Measurements from ENCODE around the gene SESN1.

SESN1 gene

DNA sequence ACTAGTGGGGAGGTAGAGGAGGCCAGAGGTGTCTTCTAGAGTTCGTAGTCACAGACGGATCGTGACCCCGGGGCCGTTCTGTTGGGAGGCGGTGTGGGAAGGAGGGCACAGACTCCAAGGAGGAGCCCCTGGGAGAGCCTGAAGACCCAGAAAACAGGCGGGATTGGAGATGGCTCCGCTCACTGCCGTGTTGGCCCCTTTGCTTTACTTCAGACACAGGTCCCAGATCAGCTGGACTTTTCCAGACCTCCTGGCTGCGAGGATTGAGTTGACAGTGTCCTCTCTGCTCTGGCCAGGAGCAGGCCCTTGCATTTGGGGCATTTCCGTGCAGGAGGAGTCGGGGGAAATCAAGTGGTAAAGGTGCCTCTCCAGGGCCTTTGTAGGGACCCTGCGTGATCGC is 133.6 kb downstream of the SESN1 start:
- DNase-seq (ENCODE audit: low read depth): no peak

DNA sequence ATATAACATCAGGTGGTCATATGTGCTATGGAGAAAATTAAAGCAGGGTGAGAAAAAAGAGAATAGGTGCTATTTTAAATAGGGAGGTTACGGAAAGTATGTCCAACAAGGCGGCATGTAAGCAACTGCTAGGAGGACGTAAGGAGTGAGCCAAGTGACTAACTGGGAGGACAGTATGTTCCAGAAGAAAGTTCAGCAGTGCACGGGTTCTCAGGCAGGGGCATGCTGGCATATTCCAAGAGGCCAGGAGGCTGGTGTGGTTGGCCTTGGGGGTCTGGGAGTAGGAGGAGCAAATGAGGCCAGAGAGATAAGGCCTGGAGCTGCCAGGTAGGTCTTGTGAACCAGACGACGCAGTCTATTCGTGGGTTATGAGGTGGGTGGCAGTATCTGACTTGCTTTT is 134.0 kb downstream of the SESN1 start:
- DNase-seq (ENCODE audit: low read depth): no peak

DNA sequence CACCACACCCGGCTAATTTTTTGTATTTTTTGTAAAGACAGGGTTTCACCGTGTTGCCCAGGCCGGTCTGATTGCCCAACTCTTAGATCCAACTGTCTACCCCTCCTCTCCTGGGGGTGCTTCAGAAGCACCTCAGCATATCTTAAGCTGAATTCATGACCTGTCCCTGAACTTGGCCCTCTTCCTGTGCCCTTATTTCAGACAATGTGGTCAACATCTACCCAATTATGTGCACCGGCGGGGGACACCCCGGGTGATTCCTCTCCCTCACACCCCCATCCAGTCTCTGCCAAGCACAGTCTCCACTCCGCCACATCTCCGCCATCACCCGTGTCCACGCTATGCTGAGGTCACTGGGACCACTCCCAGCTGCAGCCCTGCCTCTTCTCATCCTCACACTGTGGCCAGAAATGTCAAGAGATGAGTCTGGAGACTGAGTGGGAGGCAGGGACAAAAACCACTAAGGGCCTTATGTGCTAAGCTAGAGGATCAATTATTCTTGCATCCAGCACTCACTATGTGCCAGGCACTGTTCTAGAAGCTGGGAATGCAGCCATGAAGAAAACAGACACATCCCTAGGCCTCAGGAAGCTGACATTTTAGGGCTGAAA is 134.6 kb downstream of the SESN1 start:
- no peak for DNase-seq (ENCODE audit: low read depth)

DNA sequence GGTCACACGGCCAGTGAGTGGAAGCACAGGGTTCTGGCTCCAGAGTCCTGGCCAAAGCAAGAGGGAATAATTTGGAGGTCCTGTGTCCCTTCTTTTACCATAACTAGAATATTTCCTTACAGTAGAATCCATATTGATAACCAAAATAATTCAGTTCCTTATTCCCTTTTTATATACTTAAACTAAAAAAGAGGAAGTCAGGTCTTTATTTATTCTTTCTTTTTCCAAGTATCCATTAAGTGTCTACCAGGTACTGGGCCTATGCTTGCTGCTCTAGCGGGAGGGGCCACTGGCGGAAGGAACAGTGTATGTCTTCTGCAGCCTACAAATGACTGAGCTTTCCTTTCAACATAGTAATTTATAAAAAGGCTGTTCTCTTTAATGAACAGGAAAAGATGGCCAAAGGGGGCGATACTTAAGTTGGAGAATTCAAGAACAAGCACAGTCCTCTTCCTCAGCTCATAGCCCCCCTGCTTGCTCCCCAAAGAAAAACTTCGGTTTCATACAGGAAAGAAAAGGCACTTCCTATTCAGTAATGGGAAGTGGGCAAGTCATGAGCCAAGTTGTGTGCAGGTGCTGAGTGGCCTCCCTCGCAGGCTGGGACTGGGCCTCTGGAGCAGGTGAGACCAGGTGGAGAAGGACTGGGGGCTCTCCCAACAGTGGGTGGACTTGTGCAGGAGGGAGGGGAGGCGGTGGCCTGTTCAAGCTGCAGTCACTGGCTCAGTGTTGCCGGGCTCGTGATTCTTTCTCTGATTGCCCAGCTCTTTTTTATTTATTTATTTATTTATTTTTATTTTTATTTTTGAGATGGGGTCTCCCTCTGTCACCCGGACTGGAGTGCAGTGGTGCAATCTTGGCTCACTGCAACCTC is 135.5 kb downstream of the SESN1 start:
- no peak for DNase-seq (ENCODE audit: low read depth)

DNA sequence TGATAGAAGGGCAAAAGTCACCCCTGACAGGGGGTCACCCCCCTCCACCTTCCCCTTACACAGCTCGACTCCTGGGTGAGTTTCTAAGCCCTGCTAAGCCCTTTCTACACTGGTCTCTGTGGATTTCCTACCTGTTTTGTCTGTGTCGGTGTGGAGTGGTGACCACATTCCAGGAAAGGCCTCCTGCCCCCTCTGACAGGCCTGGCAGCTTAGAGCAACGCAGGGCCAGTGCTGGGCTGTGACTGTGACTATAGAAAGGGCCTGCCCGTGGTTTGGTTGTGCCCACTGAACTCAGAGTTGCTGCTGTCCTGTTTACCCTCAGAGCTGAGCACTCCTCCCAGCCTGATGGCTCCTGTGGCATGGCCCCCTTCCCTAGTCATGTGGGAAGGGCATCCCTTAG is 137.4 kb downstream of the SESN1 start:
- DNase-seq (ENCODE audit: low read depth): no peak

DNA sequence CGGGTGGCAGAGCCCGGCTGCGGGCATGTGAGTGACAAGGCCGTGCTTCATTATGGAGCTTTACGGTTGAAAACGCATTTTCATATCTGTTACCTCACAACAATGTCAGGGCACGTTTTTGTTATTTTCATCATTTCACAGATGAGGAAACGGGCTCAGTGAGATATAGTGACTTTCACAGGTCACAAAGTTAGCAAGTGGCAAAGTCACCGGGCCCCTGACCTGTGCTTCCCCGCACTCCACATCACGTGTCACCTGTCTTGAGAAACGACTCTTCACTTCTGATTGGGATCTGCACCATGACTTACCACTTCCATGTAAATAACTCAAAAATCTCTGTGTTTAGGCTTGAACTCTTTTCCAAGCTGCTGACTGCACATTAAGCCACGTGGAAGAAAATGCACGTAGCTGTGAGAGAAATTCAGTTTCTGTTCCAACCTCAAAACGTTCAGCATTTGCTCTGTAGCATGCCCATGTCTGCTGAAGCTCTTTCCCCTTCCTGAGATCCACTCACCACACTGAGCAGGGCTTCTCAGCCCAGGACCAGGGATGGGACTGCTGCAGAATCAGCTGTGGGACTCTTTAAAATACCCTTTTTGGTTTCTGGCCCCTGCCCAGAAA is 139.2 kb downstream of the SESN1 start:
- no peak for DNase-seq (ENCODE audit: low read depth)

DNA sequence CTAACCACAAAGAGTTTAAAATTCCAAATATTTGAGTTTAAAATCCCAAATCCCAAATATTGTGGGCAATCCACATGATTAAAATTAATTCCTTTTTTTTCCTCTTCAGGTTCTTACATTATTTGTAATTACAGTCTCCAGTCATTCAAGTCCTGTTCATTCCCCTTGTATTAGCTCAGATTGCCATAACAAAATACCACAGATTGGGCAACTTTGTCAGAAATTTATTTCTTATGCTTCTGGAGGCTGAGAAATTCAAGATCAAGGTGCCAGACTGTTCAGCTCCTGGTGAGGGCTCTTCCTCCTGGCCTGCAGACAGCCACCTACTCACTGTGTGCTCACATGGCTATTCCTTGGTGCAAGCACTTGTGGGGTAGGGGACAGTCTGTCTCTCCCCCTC is 141.0 kb downstream of the SESN1 start:
- no peak for DNase-seq (ENCODE audit: low read depth)

DNA sequence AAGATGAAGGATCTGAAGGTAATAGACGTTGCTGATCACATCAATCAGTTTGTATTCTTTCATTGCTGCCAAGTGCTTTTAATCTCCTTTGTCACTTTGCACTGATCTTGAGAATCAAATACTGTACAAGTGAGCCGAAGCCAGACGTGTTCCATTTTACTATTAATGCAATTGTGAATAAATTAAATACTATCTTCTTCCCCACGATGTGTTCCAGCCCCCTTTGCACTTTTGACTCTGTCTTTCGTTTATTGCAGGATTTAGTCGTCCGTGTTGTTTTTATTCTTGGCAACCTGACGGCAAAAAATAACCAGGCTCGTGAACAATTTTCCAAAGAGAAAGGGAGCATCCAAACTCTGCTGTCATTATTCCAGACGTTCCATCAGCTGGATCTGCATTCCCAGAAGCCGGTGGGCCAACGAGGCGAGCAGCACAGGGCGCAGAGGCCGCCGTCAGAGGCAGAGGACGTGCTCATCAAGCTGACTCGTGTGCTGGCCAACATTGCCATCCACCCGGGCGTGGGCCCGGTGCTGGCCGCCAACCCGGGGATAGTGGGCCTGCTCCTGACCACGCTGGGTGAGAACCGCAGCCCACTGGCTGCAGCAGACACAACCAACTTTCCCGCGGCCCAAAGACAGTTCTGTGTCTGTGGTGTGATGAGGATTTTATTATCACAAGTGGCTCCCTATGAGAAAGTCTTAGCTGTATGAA is 141.7 kb downstream of the SESN1 start:
- DNase-seq (ENCODE audit: low read depth): no peak

DNA sequence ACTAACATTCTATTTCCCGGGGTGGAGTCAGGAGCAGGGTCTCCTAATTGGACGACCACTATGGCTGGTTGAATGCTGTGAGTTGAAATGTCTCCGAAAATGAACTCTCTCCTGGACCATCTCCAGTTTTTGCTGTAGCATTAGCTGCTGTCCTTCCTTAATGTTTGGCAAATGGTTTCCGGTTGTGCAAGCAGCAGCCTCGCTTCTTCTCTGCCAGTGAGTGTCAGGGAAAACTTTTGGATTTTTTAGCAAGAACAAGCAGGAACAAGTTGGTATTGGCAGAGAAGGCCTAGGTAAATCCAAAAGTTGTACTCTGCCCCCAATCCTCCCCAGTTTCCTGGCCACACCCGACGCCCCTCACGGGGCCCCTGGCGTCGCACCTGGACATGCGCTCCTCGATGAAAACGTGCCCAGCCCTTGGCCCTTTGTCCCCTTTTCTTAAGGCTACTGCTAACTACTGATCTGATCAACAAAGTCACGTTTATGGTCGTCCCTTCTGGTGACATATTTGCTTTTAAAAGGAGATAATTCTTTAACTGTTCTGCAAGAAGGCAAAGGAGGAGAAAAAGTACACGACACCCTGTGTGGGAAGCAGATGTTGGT is 143.2 kb downstream of the SESN1 start:
- no peak for DNase-seq (ENCODE audit: low read depth)

DNA sequence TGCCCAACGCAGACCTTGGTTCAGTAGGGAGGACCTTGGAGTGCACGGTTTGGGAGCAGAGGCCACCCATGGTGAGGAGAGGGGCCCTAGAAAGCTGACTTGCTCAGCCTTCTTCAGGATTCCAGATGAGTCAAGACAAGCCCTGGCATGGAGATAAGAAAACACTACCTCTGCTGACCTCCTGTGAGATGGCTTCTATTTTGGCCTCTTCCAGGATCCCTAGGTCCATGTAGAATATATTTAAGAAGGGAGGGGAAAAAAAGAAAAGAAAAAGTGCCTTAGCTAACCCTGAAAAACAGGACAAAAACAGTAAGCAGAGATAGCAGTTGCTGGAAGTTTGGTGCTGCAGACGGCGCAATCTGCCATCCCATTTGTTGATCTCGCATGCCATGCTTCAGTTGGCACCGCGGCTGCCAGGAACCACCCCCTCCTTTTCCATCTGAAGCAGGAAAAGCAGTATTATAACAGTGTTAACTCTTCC is 146.4 kb downstream of the SESN1 start:
- DNase-seq (ENCODE audit: low read depth): no peak

DNA sequence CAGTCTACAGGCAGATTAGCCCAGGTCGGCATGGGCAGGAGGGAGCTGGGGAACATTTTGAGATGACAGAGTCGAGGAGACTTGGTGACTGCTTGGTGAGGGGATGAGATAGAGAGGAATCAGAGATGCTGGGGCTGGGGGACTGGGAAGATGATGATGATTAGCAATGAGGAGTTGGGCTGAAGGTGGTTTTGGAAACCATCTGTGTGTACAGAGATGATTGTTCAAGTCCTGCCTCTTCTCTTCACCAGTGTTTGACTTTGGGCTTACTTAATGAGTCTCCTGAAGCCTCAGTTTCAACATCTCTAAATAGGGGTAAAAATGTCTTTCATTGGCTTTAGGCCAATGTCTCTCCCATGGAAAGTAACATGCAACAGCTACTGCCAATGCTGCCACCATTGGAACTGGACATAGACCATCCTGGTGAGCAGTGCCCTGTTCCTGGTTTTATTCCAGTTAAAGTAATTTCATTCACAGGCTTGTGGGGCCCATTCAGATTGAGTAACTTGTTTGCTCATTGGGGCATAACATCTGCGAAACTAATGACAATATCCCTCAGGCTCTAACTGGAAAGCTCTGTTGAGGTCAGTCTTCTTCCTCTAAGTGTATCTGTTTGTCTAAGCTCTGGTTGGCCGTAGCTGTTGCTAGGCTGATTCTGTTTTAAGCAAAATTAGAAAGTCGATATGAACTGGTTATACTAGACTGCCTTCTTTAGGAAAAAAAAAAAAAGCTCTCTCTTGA is 147.4 kb downstream of the SESN1 start:
- peak; percentile 95 for DNase-seq (ENCODE audit: low read depth)

DNA sequence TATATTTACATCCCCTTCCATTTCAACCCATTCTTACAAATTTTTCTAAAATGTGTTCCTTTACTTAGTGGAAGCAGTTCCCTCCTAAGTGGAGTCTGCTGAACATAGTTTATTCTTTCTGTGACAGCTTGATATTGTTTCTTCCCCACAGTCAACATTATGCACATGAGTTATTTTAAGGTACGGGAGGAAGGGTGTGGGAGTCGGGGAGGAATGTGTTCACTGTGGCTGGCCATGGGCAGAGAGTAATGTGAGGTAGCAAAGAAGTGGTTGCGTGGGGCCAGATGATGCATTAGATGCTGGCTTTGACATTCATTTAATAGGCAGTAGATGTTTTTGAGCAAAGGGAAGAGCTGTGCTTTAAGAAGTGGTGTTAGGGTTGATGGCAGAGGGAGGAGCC is 148.0 kb downstream of the SESN1 start:
- DNase-seq (ENCODE audit: low read depth): peak; percentile 58

DNA sequence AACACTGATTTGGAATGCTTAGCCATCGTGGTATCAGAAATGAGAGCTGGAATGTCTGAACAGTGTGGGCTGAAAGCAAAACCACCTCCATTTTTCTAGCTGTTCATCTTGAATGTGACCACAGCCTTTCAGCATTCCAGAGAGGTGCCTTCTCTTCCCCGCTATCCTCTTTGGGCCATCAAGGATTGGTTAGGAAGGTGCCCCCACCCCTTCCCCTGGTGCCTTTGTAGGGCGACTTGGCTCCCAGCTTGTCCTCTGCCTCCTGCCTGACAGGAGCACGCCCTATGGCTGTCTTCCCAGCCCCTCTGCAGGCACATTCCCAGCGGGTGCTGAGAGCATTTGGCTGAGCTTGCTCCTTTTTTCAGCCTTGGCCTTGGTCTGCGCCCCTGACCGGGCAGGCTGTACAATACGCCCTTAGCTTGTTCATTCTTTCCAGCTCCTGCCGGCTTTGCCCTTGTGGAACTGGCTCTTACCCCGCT is 148.9 kb downstream of the SESN1 start:
- DNase-seq (ENCODE audit: low read depth): no peak

DNA sequence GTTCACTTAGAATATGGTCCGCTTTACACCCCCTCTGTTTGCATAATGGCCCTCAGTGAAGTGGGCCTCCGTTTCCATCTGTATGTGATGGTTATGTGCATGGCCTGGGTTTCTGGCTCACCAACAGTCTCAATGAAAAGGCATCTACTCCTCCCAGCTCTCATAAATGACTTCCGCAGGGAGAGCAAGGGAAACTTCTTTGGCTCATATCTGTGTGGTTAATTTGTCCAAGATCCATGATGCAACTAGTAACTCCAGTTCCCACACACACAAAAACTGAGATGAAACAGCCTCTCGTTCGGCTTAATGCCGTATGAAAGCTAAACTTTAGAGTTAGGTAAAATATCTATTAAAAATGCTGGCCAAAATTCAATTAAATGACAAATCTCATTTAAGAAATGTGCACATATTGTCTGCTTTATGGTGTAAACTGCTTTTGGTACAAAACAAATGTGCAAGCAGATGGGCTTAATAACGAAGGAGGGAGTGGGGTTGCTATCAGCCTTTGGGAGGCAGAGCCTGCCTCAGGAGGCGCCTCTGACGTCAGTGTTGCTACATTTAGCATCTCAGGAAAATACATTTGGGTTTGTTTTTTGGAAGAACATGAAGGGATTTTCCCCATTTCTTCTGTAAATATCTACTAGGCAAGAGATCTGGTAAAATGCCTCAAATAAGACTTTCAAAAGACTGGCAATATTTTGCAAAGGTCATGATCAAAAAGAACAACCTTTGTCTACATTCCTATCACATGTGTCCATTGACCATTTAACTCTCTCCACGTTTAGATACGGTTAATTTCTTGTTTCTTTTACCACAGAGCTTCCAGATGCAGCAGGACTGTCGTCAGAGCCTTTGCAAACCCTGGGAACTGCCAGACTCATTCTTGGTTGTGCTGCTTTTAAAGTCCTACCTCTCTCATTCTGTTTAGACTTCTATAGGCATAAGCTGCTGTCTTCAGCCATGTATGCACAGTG is 149.7 kb downstream of the SESN1 start:
- peak; percentile 71 for DNase-seq (ENCODE audit: low read depth)

DNA sequence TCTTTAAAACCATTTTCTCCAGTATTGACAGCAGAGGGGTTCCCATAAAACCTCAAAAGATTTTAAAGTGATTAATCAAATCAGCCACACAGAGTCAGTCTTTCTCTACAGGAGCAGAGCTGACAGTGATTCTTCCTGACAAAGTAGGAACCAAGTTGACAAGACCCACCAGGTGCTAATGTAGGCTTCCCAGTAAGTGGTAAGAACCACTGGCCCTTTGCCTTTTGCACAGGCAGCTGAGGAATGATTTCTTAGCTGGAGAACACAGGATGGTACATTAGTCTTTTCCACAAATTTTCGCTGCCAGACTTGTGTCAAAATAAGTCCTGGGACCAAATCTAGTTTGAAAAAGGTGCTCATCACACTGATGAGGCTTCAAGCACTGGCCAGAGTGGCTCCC is 150.6 kb downstream of the SESN1 start:
- DNase-seq (ENCODE audit: low read depth): no peak

DNA sequence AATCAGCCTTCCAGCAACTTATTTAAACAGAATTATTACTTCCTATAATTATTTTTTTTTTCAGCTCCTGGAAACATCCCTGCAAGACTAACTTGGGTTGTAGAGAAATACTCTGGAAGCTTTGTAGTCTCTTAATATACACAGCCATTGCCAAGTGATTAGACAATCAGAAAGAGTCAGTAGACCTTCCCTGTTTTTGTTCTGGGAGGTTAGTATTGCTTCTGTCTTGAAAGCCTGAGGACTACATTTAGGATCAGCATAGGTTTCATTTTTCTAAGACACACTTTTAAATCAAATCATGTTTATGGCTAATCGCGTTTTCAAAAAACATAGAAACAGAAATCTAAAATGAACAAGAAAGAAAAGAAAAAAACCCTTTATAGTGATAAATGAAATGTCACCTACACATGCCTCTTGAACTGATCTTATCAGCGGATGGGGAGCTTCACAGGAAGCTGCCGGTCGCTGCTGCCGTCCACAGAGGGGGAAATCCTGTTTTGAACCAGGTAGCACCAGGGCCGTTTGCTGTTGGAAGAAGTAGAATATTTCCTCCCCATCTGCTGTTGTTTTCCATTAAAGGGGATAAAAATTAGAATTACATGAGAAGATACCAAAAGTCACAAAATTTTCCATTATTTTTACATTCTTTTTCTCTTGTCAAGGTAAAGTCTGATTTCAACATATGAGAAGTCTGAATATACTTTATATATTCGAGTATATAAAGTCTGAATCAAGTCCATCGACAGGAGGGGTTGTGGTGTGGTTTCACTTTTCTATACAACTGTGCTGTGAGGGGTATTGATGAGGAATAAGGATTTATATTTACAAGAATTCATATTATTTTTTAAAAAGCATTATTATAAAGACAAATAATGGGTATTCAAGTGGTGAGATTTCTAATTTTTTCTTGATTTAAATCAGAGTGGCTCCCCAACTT is 151.8 kb downstream of the SESN1 start:
- DNase-seq (ENCODE audit: low read depth): no peak

DNA sequence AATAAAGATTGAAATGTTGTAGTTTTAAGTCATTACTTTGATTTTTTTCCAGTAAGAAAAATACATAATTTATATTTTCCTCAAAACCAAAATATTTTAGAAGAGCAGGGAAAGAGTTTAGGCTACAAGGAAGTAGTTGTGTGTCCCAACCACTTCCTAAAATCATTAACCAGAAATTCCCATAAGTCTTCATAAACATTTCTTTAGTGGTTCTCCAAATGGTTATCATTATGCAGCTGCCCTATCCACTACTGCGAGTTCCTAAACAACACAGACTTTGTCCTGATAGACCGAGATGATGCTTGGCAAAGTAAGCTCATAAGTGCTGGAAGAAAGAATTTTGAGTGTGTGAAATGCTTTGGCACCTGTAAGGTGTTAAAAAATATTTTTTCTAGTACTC is 152.8 kb downstream of the SESN1 start:
- no peak for DNase-seq (ENCODE audit: low read depth)

DNA sequence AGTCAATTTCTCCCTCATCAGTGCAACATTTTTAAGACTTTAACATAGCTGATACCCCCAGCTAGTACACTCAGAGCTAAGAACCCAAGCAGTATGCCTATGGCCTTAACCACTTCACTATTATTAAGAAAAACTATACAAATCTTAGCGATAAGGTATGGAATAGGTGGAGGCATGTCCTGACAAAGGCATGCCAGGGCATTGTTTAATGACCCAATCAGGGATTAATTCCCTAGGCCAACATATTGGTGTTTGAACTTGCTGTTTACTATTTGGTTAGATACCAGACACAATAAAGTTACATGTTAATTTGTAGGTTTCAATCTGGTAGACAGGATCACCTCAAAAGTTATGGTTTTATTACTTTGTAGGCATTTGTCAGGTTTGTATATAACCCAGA is 153.4 kb downstream of the SESN1 start:
- DNase-seq (ENCODE audit: low read depth): no peak

DNA sequence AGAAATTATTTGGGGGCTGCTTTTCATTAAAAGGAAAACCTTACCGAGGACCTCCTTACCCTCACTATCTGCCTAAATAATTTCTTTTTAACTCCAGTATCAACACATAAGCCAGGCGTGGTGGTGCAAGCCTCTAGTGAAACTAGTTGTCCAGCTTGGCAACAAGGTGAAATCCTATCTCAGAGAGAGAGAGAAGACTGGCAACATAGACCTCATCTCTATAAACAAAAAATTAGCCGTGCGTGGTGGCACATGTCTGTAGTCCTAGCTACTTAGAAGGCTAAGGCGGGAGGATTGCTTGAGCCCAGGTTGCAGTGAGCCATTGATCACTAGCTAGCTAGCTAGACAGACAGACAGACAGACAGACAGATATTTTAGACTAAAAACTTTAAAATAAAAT is 153.9 kb downstream of the SESN1 start:
- DNase-seq (ENCODE audit: low read depth): no peak

Measured in non-pigmented ciliary epithelial cell (primary cell).